Measurements from ENCODE around the gene FBLL1. TPM values are rescaled to one million over a fixed set of nuclear protein-coding genes. Genes with fewer than 3 reads are reported as not detected.

FBLL1 gene
- total and polyA plus RNA-seq, 2 experiments from 2014 or later: 0.16 to 1.3 TPM

DNA sequence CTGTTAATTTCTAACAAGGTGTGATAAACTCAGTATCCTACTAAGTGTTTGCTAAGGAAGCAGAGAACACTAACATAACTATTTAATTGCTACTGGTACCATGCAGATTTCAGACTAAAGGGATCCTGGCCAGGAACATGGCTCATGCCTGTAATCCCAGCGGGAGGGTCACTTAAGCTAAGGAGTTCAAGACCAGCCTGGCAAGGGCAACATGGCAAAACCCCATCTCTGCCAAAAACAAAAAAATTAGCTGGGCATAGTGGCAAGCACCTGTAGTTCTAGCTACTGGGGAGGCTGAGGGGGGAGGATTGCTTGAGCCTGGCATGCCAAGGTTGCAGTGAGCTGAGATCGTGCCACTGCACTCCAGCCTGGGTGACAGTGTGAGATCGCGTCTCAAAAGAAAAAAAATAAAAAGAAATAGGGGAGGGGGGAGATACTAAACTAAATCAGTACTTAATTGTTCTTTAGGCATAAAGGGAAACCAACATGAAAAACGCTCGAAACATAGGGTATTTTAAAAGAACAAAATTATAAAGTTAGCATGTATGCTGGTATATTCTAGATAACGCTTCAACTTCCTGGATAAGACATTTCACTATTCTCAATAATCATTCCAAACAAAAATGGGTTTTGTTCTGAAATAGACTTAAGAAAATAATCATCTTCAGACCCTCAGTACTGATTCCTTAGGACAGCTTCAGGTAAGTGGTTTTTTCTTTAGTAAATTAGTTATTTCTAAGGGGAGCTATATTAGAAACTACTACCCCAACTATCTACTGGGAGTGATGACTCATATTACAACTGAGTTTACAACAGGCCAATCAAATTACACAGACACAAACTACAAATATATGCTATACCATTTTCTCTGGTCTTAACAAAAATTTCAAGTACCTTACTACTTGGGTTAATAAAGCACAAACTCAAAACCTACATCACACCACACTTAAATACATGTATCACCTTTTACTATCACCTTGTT, 46.6 kb downstream of the FBLL1 start:
- no peaks in the 10 kb centered on the region for H3K9me2 ChIP-seq (ENCODE audit: insufficient read depth)
- no peak overlapping the region for H2AFZ ChIP-seq
- H3K9ac ChIP-seq: no peak overlapping the region
- H3K27me3 ChIP-seq (replicated peaks; ENCODE audit: insufficient read depth): no peaks in the 10 kb centered on the region
- 0 out of 2 replicates have a peak, but pooled peaks cover 5% of the 10 kb centered on the region for H3F3A ChIP-seq (ENCODE audit: insufficient read depth)
- in situ Hi-C loops (cut with MboI): no loop called here
- peak; percentile 19 for DNase-seq
- H3K4me1 ChIP-seq (ENCODE audit: insufficient read depth): peaks cover 13% of the 10 kb centered on the region; the same call in 1 of the 2 replicates
- H3K4me2 ChIP-seq (ENCODE audit: unreplicated experiment): no peak overlapping the region
- no peaks in the 10 kb centered on the region for H3K9me3 ChIP-seq (ENCODE audit: low read depth)
- H3K27ac ChIP-seq: no peak overlapping the region
- H3K79me2 ChIP-seq (ENCODE audit: insufficient read depth): peaks cover 82% of the 10 kb centered on the region
- H4K20me1 ChIP-seq (ENCODE audit: insufficient read depth): peaks cover 10% of the 10 kb centered on the region
- no peak for TF ChIP-seq EZH2phosphoT487 (IDR thresholded peaks at IDR 0.05; ENCODE audit: insufficient read depth, low read depth)
- TF ChIP-seq EZH2 (IDR thresholded peaks at IDR 0.05; ENCODE audit: insufficient read depth, poor library complexity, severe bottlenecking): no peak
- H3K36me3 ChIP-seq (ENCODE audit: low read depth): no peaks in the 10 kb centered on the region
- 97 to 98% methylated on average over 7 of the region's 7 CpGs for WGBS, 2 experiments (ENCODE audit: low coverage in 1 of 2, low lambda C conversion rate in 2 of 2, missing lambda C conversion rate in 2 of 2)
- H3K4me3 ChIP-seq: no peak overlapping the region

GRCh38 chr5:168578006-168578405, 48.9 kb downstream of the FBLL1 start:
- peaks cover 10% of the 10 kb centered on the region for H4K20me1 ChIP-seq (ENCODE audit: insufficient read depth)
- peak overlapping the region; percentile 87 for H3K9ac ChIP-seq
- H3K4me1 ChIP-seq (ENCODE audit: insufficient read depth): peaks cover 13% of the 10 kb centered on the region; the same call in 1 of the 2 replicates
- H3K36me3 ChIP-seq (ENCODE audit: low read depth): no peaks in the 10 kb centered on the region
- peak; percentile 64 for DNase-seq
- TF ChIP-seq EZH2phosphoT487 (IDR thresholded peaks at IDR 0.05; ENCODE audit: insufficient read depth, low read depth) (no peak), EZH2 (IDR thresholded peaks at IDR 0.05; ENCODE audit: insufficient read depth, poor library complexity, severe bottlenecking) (no peak)
- 0 to 2% methylated on average over 3 of the region's 3 CpGs for WGBS, 2 experiments (ENCODE audit: low coverage in 1 of 2, low lambda C conversion rate in 2 of 2, missing lambda C conversion rate in 2 of 2)
- H3K27ac ChIP-seq: peak overlapping the region; percentile 79
- peaks cover 59% of the 10 kb centered on the region for H3K79me2 ChIP-seq (ENCODE audit: insufficient read depth)
- 0 out of 2 replicates have a peak, but pooled peaks cover 5% of the 10 kb centered on the region for H3F3A ChIP-seq (ENCODE audit: insufficient read depth)
- no peaks in the 10 kb centered on the region for H3K9me2 ChIP-seq (ENCODE audit: insufficient read depth)
- no peaks in the 10 kb centered on the region for H3K27me3 ChIP-seq (replicated peaks; ENCODE audit: insufficient read depth)
- peak overlapping the region; percentile 78 for H2AFZ ChIP-seq
- in situ Hi-C loops (cut with MboI): no loop called here
- H3K9me3 ChIP-seq (ENCODE audit: low read depth): no peaks in the 10 kb centered on the region
- H3K4me2 ChIP-seq (ENCODE audit: unreplicated experiment): peak overlapping the region; percentile 97
- peak overlapping the region; percentile 95 for H3K4me3 ChIP-seq

DNA sequence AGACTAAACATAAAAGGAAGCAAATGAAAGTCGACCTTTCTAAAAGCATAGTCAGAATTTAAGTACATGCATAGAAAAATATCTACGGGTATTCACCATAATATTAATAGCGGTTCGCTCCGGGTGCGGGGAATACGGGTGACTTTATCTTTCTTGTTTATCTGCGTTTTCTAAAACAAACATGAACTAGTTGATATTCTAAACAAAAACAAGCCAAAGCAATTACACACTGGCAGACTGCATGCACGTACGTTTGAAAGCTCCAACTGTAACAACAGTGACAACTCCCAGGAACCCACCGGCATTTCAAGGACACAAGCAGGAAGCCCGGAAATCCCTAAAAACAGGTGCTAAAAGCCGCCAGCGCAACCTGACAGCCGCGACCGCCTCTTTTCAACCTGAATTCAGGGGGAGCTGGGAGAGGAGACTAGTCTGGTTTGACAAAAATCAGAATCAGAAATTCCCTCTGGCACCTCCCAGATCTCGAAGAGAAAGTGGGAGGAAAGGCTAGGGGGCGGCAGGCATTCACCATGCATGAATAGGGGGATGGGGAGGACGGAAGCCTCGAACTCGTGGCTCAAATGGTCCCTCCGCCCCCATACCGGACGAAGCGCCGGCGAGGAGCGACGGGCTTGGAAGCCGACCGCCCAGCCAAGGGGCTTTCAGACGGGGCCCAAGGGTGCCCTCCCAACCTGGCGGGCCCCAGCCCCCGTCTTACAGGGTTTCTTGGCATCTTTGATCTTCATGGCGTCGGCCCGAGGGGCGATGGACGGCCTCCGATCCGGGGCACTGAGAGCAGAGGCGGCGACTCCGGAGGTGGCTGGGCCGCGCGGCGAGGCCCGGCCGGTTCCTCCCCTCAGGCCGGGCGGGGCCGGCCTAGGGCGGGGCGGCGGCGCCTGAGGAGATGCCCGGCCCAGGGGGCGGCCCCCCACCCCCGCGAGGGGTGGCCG, 49.7 kb downstream of the FBLL1 start, which contains the start of gene PANK3:
Gene PANK3 (minus strand): TSS at position 831 of the 950 bp plus-strand sequence. CDS start 85 bp downstream, at position 746.
- Histone ChIP-seq H3K4me1 (ENCODE audit: insufficient read depth) (peaks cover 13% of the 10 kb centered on the region; the same call in 1 of the 2 replicates), H2AFZ (peak within 1 kb of the TSS; percentile 99), H3F3A (ENCODE audit: insufficient read depth) (0 out of 2 replicates have a peak, but pooled peaks cover 5% of the 10 kb centered on the region), H3K79me2 (ENCODE audit: insufficient read depth) (peaks cover 51% of the 10 kb centered on the region), H3K9me3 (ENCODE audit: low read depth) (no peaks in the 10 kb centered on the region), H3K27ac (peak within 1 kb of the TSS; percentile 79), H3K4me3 (peak within 1 kb of the TSS; percentile 95), H3K36me3 (ENCODE audit: low read depth) (no peaks in the 10 kb centered on the region), H3K9me2 (ENCODE audit: insufficient read depth) (no peaks in the 10 kb centered on the region), H4K20me1 (ENCODE audit: insufficient read depth) (peaks cover 10% of the 10 kb centered on the region), H3K9ac (peak within 1 kb of the TSS; percentile 87), H3K27me3 (replicated peaks; ENCODE audit: insufficient read depth) (no peaks in the 10 kb centered on the region), H3K4me2 (ENCODE audit: unreplicated experiment) (peak within 1 kb of the TSS; percentile 97)
- DNase-seq: peak; percentile 93
- WGBS, 2 experiments (ENCODE audit: low coverage in 1 of 2, low lambda C conversion rate in 2 of 2, missing lambda C conversion rate in 2 of 2): 1% methylated on average over 37 to 58 of the region's 63 CpGs
- in situ Hi-C loops (cut with MboI): no loop called here
- TF ChIP-seq EZH2phosphoT487 (IDR thresholded peaks at IDR 0.05; ENCODE audit: insufficient read depth, low read depth): no peak
- TF ChIP-seq EZH2 (IDR thresholded peaks at IDR 0.05; ENCODE audit: insufficient read depth, poor library complexity, severe bottlenecking): no peak
